ENCODE measurements around the gene SLC30A2.

The SLC30A2 gene

DNA sequence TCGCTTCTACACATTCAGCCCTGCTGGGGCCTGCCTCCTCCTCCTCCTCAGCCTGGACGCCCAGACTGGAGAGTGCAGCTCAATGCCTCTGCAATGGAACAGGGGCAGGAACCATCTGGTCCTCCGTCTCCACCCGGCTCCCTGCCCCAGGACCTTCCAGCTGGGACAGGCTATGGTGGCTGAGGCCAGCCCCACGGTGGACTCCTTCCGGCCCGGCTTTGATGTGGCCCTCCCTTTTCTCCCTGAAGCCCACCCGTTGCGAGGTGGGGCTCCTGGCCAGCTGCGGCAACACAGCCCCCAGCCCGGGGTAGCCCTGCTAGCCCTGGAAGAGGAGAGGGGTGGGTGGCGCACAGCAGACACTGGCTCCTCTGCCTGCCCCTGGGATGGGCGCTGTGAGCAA is 22.9 kb downstream of the SLC30A2 start:
- Histone ChIP-seq H3K4me1 (ENCODE audit: control insufficient read depth in 1 of 2, insufficient read depth in 1 of 2, low read depth in 1 of 2, low read length in 1 of 2) (no peaks in the 10 kb centered on the region), H3K36me3 (no peaks in the 10 kb centered on the region), H3K9me3 (no peaks in the 10 kb centered on the region), H3K27ac (no peak overlapping the region), H3K27me3 (peaks cover 3% of the 10 kb centered on the region), H3K4me3 (ENCODE audit: low read depth in 1 of 2, low read length in 1 of 2) (no peak overlapping the region)
- TF ChIP-seq, protein P1, sequence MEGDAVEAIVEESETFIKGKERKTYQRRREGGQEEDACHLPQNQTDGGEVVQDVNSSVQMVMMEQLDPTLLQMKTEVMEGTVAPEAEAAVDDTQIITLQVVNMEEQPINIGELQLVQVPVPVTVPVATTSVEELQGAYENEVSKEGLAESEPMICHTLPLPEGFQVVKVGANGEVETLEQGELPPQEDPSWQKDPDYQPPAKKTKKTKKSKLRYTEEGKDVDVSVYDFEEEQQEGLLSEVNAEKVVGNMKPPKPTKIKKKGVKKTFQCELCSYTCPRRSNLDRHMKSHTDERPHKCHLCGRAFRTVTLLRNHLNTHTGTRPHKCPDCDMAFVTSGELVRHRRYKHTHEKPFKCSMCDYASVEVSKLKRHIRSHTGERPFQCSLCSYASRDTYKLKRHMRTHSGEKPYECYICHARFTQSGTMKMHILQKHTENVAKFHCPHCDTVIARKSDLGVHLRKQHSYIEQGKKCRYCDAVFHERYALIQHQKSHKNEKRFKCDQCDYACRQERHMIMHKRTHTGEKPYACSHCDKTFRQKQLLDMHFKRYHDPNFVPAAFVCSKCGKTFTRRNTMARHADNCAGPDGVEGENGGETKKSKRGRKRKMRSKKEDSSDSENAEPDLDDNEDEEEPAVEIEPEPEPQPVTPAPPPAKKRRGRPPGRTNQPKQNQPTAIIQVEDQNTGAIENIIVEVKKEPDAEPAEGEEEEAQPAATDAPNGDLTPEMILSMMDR (IDR thresholded peaks at IDR 0.05) = no peak

DNA sequence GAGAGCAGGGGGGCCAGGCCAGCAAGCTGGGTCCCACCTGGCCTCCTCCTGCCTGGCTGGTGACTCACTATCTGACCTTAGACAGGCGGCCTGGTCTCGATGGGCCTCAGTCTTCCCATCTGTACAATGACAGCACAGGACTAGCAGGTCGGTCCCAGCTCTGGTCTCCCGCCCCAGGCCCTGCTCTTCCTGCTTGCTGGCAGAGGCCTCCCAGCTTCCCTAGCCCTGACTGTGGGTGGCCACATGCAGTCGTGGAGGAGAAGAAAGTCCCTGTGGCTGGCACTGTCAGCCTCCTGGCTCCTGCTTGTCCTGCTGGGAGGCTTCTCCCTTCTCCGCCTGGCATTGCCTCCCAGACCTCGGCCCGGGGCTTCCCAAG is 23.5 kb downstream of the SLC30A2 start:
- Histone ChIP-seq H3K27me3 (peaks cover 3% of the 10 kb centered on the region), H3K4me1 (ENCODE audit: control insufficient read depth in 1 of 2, insufficient read depth in 1 of 2, low read depth in 1 of 2, low read length in 1 of 2) (peaks cover under 1% of the 10 kb centered on the region in 2 experiments), H3K9me3 (no peaks in the 10 kb centered on the region), H3K4me3 (ENCODE audit: low read depth in 1 of 2, low read length in 1 of 2) (no peak overlapping the region), H3K36me3 (no peaks in the 10 kb centered on the region), H3K27ac (no peak overlapping the region)
- TF ChIP-seq, protein P1 (IDR thresholded peaks at IDR 0.05) = no peak

DNA sequence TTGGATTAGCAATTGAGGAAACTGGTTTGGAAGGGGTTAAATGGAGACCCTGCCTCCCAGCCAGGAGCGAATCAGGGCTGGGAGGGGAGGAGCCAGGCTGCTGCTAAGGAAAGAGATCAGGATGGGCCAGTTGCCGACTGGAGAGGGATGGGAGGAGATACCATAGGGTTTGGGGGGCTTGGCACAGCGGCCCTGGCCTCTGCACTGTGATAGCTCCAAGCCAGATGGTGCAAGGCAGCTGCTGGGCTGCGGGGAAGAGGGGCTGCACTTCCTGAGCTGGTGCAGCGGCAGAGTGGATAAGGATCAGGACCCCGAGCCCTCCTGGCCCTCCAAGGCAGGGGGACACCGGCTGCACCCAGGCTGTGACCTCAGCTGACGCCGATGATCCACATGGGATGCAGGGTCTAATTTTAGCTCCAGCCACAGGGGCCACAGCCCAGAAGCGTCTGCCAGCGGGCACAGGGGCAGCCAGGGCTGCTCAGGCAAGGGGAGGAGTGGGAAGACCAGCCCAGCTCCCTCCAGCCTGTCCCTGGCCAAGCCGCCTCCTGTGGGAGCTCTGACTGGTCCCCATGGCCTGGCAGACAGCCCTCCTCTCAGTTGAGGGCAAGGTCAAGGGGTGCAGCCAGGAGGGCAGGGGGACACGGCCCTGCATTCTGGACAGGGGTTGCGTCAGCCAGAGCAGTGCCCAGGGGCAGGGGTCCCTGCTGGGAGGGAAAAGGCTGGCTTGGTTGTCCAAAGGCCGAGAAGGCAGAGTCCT is 24.1 kb downstream of the SLC30A2 start, which contains the start of gene EXTL1:
Gene EXTL1, plus strand, starts transcription at position 129 of the 757 bp plus-strand sequence. CDS start 872 bp downstream, outside the sequence.
- Histone ChIP-seq H3K27me3 (peaks cover 3% of the 10 kb centered on the region), H3K4me1 (ENCODE audit: control insufficient read depth in 1 of 2, insufficient read depth in 1 of 2, low read depth in 1 of 2, low read length in 1 of 2) (peaks cover 6 to 7% of the 10 kb centered on the region in 2 experiments), H3K4me3 (ENCODE audit: low read depth in 1 of 2, low read length in 1 of 2) (no peak within 1 kb of the TSS), H3K9me3 (no peaks in the 10 kb centered on the region), H3K27ac (no peak within 1 kb of the TSS), H3K36me3 (no peaks in the 10 kb centered on the region)
- TF ChIP-seq, protein P1 (IDR thresholded peaks at IDR 0.05) = no peak

DNA sequence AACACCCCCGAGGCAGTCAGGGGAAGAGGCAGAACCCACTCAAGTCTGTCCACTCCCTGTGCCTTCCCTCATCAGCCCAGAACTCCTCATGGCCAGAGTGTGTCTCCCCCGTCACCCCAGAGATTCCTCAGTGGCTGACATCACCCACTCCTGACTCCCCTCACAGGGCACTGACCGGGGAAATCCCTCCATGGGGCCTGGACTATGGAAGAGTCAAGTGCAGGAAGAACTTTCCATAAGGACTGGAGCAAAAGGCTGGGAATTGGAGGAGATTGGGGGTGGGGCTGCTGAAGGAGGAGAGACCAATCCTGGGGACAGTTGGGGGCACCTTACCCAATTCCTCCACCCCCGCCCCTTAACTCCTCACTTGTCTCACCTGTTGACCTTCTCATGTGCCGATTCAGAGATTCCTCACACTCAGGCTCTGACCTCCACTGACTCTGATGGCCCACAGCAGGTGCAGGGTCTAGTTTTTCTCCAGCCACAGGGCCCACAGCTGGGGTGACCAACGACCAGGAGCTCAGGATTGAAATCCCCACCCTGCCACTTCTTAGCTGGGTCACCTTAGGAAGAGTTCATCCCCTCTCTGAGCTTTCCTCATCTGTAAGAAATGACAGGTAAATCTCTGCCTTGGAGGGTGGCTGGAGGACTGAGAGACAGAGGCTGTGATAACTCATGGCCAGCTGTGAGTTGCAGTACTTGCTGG is 24.8 kb downstream of the SLC30A2 start:
- TF ChIP-seq, protein P1 (IDR thresholded peaks at IDR 0.05) = no peak
- H3K27me3 ChIP-seq = peaks cover 3% of the 10 kb centered on the region
- H3K4me3 ChIP-seq (ENCODE audit: low read depth in 1 of 2, low read length in 1 of 2) = no peak overlapping the region
- no peak overlapping the region for H3K27ac ChIP-seq
- H3K9me3 ChIP-seq = no peaks in the 10 kb centered on the region
- peaks cover 14% of the 10 kb centered on the region in 2 experiments for H3K4me1 ChIP-seq (ENCODE audit: control insufficient read depth in 1 of 2, insufficient read depth in 1 of 2, low read depth in 1 of 2, low read length in 1 of 2)
- no peaks in the 10 kb centered on the region for H3K36me3 ChIP-seq

DNA sequence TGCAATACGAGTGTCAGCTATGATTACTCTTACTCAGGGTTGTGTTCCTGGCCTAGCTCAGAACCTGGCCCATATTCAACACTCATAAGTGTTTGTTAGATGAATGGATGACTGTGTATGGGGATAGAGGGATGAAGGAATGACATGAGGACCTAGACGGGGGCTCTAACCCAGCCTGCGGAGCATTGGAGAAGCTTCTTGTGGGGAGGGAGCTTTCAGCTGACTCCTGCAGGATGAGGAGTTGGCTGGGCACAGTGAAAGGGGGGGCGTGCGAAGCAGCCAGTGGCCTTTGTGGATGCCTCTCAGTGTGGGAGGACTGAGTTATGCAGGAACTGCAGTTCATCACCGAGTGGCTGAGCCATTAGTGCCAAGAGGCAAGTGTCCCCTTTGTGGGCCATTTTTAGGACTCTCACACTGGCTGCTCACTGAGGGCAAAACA is 25.6 kb downstream of the SLC30A2 start:
- no peak overlapping the region for H3K4me3 ChIP-seq (ENCODE audit: low read depth in 1 of 2, low read length in 1 of 2)
- peaks cover 21% of the 10 kb centered on the region in 2 experiments for H3K4me1 ChIP-seq (ENCODE audit: control insufficient read depth in 1 of 2, insufficient read depth in 1 of 2, low read depth in 1 of 2, low read length in 1 of 2)
- TF ChIP-seq, protein P1 (IDR thresholded peaks at IDR 0.05) = no peak

More for the DNA sequence above, 25.6 kb downstream of the SLC30A2 start:
- no peak overlapping the region for H3K27ac ChIP-seq
- peaks cover 3% of the 10 kb centered on the region for H3K27me3 ChIP-seq
- H3K9me3 ChIP-seq = no peaks in the 10 kb centered on the region
- no peaks in the 10 kb centered on the region for H3K36me3 ChIP-seq

Measured in neutrophil (primary cell).